Gastroesophageal sphincter (tissue), 4 donors: ENCODE results near the gene XPO1. TPM values are rescaled to one million over a fixed set of nuclear protein-coding genes. Genes with fewer than 3 reads are reported as not detected.

ENCODE experiments used
- ATAC-seq: fragments of 150-250 bp; one replicate; pipeline ENCODE4 v1.9.1; 2016; ENCODE audit warnings: mild to moderate bottlenecking, moderate library complexity
- H3K27ac ChIP-seq, 4 donors: fragments of 200-600 bp; sonication (generic) in 3 of 4; 1 replicate in 3 of 4; 2 replicates in 1 of 4; pipeline ENCODE4 v1.5.1; 2016 to 2019
- H3K27me3 ChIP-seq: fragments of 200-600 bp; sonication (generic); one replicate; pipeline ENCODE4 v1.5.1; 2019
- H3K36me3 ChIP-seq, 2 donors: fragments of 200-600 bp; sonication (generic); one replicate each; pipeline ENCODE4 v1.5.1; 2019; ENCODE audit warnings: control low read depth in 1 of 2
- H3K4me1 ChIP-seq, 3 donors: fragments of 200-600 bp; sonication (generic); 1 replicate in 2 of 3; 2 replicates in 1 of 3; pipeline ENCODE4 v1.5.1; 2016 to 2019; ENCODE audit warnings: control low read depth in 2 of 3
- H3K4me3 ChIP-seq, 2 donors: fragments of 200-600 bp; sonication (generic); one replicate each; pipeline ENCODE4 v1.5.1; 2019; ENCODE audit warnings: mild to moderate bottlenecking in 1 of 2, moderate library complexity in 1 of 2
- H3K9me3 ChIP-seq, 3 donors: fragments of 200-600 bp; sonication (generic); one replicate each; pipeline ENCODE4 v1.5.1; 2017 to 2019; ENCODE audit warnings: control low read depth in 2 of 3
- CTCF ChIP-seq, 4 experiments: fragments of 200-600 bp in 2 of 4; fragments of 450-650 bp in 2 of 4; sonication (generic) in 1 of 4; IDR thresholded peaks; one replicate each; pipeline ENCODE4 v1.5.1; 2017 to 2019; ENCODE audit warnings: antibody characterized with exemption in 4 of 4, mild to moderate bottlenecking in 2 of 4, moderate library complexity in 2 of 4
- EP300 ChIP-seq: sonication (generic); formaldehyde crosslinking; IDR thresholded peaks from one replicate; pipeline ENCODE4 v1.6.1; 2017; ENCODE audit warnings: antibody characterized with exemption, mild to moderate bottlenecking
- POLR2A ChIP-seq, 2 donors: fragments of 450-650 bp; IDR thresholded peaks; one replicate each; pipeline ENCODE4 v1.6.1; 2017; ENCODE audit warnings: antibody characterized with exemption in 2 of 2, mild to moderate bottlenecking in 2 of 2, moderate library complexity in 1 of 2
- POLR2AphosphoS5 ChIP-seq: sonication (generic); formaldehyde crosslinking; IDR thresholded peaks from one replicate; pipeline ENCODE4 v1.6.1; 2017; ENCODE audit warnings: antibody characterized with exemption
- WGBS, 2 donors: methylation state at CpG; one replicate each; pipeline ENCODE4 v1.1.5; 2018; ENCODE audit warnings: low coverage in 1 of 2; 5-methylcytosine and 5-hydroxymethylcytosine counted together
- total RNA-seq, 4 donors: library from RNA; depleted of rRNA; stranded (reverse); fragments of >200 nt; gene quantifications; one replicate each; pipeline ENCODE4 v1.1.0, GENCODE V29; 2016

The XPO1 gene
- total RNA-seq, 4 donors from 2014 or later: 66.5 to 102 (median 72.1) TPM

- TF ChIP-seq EP300: no peak
- no peak for TF ChIP-seq POLR2AphosphoS5
- no peak for TF ChIP-seq CTCF (IDR thresholded peaks at IDR 0.05)
- WGBS, 2 donors: 43 to 75% methylated on average over 3 of the region's 3 CpGs
- H3K4me3 ChIP-seq: no peak overlapping the region
- no peak for ATAC-seq
- no peak overlapping the region for H3K27ac ChIP-seq
- H3K4me1 ChIP-seq: peaks cover 0 to 81% (median 8%) of the 10 kb centered on the region in 3 donors
- H3K9me3 ChIP-seq: no peaks in the 10 kb centered on the region
- H3K27me3 ChIP-seq: no peaks in the 10 kb centered on the region
- H3K36me3 ChIP-seq: peaks cover 0 to 6% of the 10 kb centered on the region in 2 donors
These were observed 73.1 kb downstream of the XPO1 start for GRCh38 chr2:61465045-61465444.

- Histone ChIP-seq H3K27ac (no peak overlapping the region), H3K4me1 (peaks cover 0 to 83% (median 8%) of the 10 kb centered on the region in 3 donors), H3K9me3 (no peaks in the 10 kb centered on the region), H3K4me3 (no peak overlapping the region), H3K36me3 (peaks cover 0 to 6% of the 10 kb centered on the region in 2 donors), H3K27me3 (no peaks in the 10 kb centered on the region)
- TF ChIP-seq EP300 (no peak), POLR2A (IDR thresholded peaks at IDR 0.05) (no peak), POLR2AphosphoS5 (no peak), CTCF (IDR thresholded peaks at IDR 0.05) (no peak)
- no peak for ATAC-seq
- WGBS, 2 donors: 50 to 85% methylated on average over 3 to 7 of the region's 7 CpGs
These were observed 74.2 kb downstream of the XPO1 start for GRCh38 chr2:61463769-61464475.

GRCh38 chr2:61461404-61461803 lies 76.8 kb downstream of the XPO1 start:
- H3K27me3 ChIP-seq: no peaks in the 10 kb centered on the region
- no peak overlapping the region for H3K27ac ChIP-seq
- no peaks in the 10 kb centered on the region for H3K9me3 ChIP-seq
- H3K36me3 ChIP-seq: no peaks in the 10 kb centered on the region
- ATAC-seq: no peak
- H3K4me3 ChIP-seq: no peak overlapping the region
- peaks cover 0 to 87% (median 5%) of the 10 kb centered on the region in 3 donors for H3K4me1 ChIP-seq
- 81 to 94% methylated on average over 2 of the region's 2 CpGs for WGBS, 2 donors
- TF ChIP-seq EP300 (no peak), POLR2A (IDR thresholded peaks at IDR 0.05) (no peak), CTCF (IDR thresholded peaks at IDR 0.05) (no peak), POLR2AphosphoS5 (no peak)

GRCh38 chr2:61460163-61460562 lies 78.0 kb downstream of the XPO1 start:
- no peak for ATAC-seq
- TF ChIP-seq POLR2AphosphoS5: no peak
- TF ChIP-seq POLR2A (IDR thresholded peaks at IDR 0.05): no peak
- TF ChIP-seq EP300: no peak
- no peak for TF ChIP-seq CTCF (IDR thresholded peaks at IDR 0.05)
- H3K27me3 ChIP-seq: no peaks in the 10 kb centered on the region
- H3K4me3 ChIP-seq: no peak overlapping the region
- 33 to 38% methylated on average over 3 to 4 of the region's 4 CpGs for WGBS, 2 donors
- H3K36me3 ChIP-seq: no peaks in the 10 kb centered on the region
- H3K27ac ChIP-seq: peak overlapping the region in 1 of 4 donors; percentile 24
- H3K4me1 ChIP-seq: peaks cover 0 to 87% (median 5%) of the 10 kb centered on the region in 3 donors
- no peaks in the 10 kb centered on the region for H3K9me3 ChIP-seq
